ENCODE measurements around the gene HLA-DQA1. TPM values are rescaled to one million over a fixed set of nuclear protein-coding genes. Genes with fewer than 3 reads are reported as not detected.

The HLA-DQA1 gene
- total and polyA plus RNA-seq, 7 experiments from 2014 or later, result 0.59 to 43.4 (median 10.7) TPM

DNA sequence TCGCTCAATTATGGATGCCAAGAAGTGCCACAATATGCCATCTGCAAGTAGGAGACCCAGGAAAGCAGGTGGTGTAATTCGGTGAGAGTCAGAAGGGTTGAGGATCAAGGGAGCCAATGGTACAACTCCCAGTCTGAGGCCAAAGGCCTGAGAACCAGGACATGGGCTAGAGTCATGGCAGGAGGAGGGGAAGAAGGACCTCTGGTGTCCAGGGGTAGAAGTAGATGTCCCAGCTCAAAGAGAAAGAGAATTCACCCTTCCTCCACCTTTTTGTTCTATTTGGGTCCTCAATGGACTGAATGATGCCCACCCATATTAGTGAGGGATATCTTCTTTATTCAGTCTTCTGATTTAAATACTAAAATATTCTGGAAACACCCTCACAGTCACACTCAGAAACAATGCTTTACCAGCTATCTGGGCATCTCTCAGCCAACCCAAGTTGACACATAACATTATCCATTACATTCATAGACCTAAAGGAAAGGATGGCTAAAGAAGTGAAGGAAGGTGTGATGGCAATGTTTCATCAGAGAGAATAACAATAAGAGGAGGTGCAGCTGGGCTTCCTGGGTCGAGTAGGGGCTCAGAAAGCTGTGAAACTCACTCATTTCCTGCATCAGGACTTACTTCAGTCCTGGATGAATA, 21.2 kb upstream of the HLA-DQA1 start:
- Mint-ChIP-seq H3K4me3 (no peak overlapping the region), H3K27ac (no peak overlapping the region), H3K4me1 (peaks cover 0 to 14% (median 3%) of the 10 kb centered on the region in 7 donors), H3K27me3 (peaks cover 0 to 6% (median 0%) of the 10 kb centered on the region in 5 donors), H3K36me3 (peaks cover 0 to 31% (median 4%) of the 10 kb centered on the region in 5 donors), H3K9me3 (peaks cover 0 to 25% (median 8%) of the 10 kb centered on the region in 11 donors)
- Histone ChIP-seq H3K36me3 (ENCODE audit: control insufficient read depth in 2 of 3, insufficient read depth in 3 of 3, low read length in 3 of 3) (no peaks in the 10 kb centered on the region), H3K27ac (ENCODE audit: low read depth, low read length) (no peak overlapping the region), H3K9me3 (ENCODE audit: control insufficient read depth in 2 of 3, low read length in 3 of 3) (no peaks in the 10 kb centered on the region), H3K4me3 (ENCODE audit: low read length) (no peak overlapping the region), H3K27me3 (ENCODE audit: control insufficient read depth in 2 of 2, insufficient read depth in 2 of 2, low read length in 2 of 2) (no peaks in the 10 kb centered on the region), H3K4me1 (ENCODE audit: control insufficient read depth in 2 of 2, insufficient read depth in 2 of 2, low read length in 2 of 2) (no peaks in the 10 kb centered on the region)
- CTCF ChIA-PET, result no interaction called here
- ATAC-seq (no peak), DNase-seq (no peak)
- POLR2A ChIA-PET, result interaction anchor here (0.5 kb wide), 1 partner anchor 39 kb away, joined by 3 read pairs; no protein-coding TSS in a partner anchor
- intact Hi-C loops (cut with micrococcal nuclease), result no loop called here

DNA sequence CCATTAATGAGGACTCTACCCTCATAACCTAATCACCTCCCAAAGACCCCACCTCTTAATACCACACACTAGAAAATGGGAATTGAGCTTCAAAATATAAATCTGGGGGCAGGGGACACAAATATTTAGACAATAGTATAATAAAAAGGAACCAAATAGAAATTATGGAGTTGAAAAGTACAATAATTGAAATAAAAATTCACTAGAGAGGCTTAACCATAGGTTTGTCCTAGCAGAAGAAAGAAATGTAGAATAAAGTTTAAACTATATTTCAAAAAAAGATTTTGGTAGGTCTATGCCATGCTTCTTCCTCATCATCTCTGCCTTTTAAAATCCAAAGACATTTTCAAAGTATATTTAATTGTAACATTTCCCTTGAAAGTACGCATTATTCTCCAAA, 19.5 kb upstream of the HLA-DQA1 start:
- Mint-ChIP-seq H3K27me3 (peaks cover 0 to 2% (median 0%) of the 10 kb centered on the region in 5 donors), H3K4me1 (peaks cover 5 to 28% (median 19%) of the 10 kb centered on the region in 7 donors), H3K9me3 (peaks cover 0 to 25% (median 8%) of the 10 kb centered on the region in 11 donors), H3K4me3 (no peak overlapping the region), H3K36me3 (peaks cover 0 to 32% (median 4%) of the 10 kb centered on the region in 5 donors), H3K27ac (no peak overlapping the region)
- Histone ChIP-seq H3K36me3 (ENCODE audit: control insufficient read depth in 2 of 3, insufficient read depth in 3 of 3, low read length in 3 of 3) (no peaks in the 10 kb centered on the region), H3K4me3 (ENCODE audit: low read length) (no peak overlapping the region), H3K4me1 (ENCODE audit: control insufficient read depth in 2 of 2, insufficient read depth in 2 of 2, low read length in 2 of 2) (peaks cover 7 to 11% of the 10 kb centered on the region in 2 donors), H3K27ac (ENCODE audit: low read depth, low read length) (no peak overlapping the region), H3K9me3 (ENCODE audit: control insufficient read depth in 2 of 3, low read length in 3 of 3) (no peaks in the 10 kb centered on the region), H3K27me3 (ENCODE audit: control insufficient read depth in 2 of 2, insufficient read depth in 2 of 2, low read length in 2 of 2) (no peaks in the 10 kb centered on the region)
- POLR2A ChIA-PET, result no interaction called here
- DNase-seq (no peak), ATAC-seq (no peak)
- CTCF ChIA-PET, result interaction anchor here (0.6 kb wide), 1 partner anchor 479 kb away, joined by 4 read pairs; no protein-coding TSS in a partner anchor
- intact Hi-C loops (cut with micrococcal nuclease), result no loop called here

DNA sequence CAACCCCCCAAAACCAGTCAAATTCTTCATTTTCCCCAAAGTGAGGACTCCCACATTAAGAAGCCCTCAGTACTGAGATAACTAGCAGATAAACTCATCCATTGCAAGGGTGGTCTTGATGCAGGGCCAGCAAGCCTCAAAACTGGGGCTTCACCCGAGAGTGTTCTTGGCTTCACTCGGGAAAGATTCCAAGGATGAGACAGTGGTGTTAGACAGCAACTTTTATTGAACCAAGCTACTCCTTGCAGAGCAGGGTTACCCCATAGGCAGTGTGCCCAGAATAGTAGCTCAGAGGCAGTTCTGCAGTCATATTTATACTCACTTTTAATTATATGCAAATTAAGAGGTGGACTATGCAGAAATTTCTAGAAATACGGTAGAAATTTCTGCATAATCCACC, 15.8 kb upstream of the HLA-DQA1 start:
- Mint-ChIP-seq H3K27ac (peak overlapping the region in 2 of 9 donors; percentile 40 to 88), H3K27me3 (peaks cover 0 to 2% (median 0%) of the 10 kb centered on the region in 5 donors), H3K4me3 (peak overlapping the region in 1 of 10 donors; percentile 20), H3K36me3 (peaks cover 0 to 24% (median 4%) of the 10 kb centered on the region in 5 donors), H3K4me1 (peaks cover 22 to 52% (median 43%) of the 10 kb centered on the region in 7 donors), H3K9me3 (peaks cover 0 to 23% (median 8%) of the 10 kb centered on the region in 11 donors)
- intact Hi-C loops (cut with micrococcal nuclease), result no loop called here
- H3K4me1 ChIP-seq (ENCODE audit: control insufficient read depth in 2 of 2, insufficient read depth in 2 of 2, low read length in 2 of 2), result peaks cover 25 to 29% of the 10 kb centered on the region in 2 donors
- POLR2A ChIA-PET, result interaction anchor here (0.9 kb wide), 1 partner anchor 11 kb away, joined by 3 read pairs; no protein-coding TSS in a partner anchor
- H3K9me3 ChIP-seq (ENCODE audit: control insufficient read depth in 2 of 3, low read length in 3 of 3), result no peaks in the 10 kb centered on the region
- no peak overlapping the region for H3K27ac ChIP-seq (ENCODE audit: low read depth, low read length)
- ATAC-seq (no peak), DNase-seq (no peak)
- H3K4me3 ChIP-seq (ENCODE audit: low read length), result no peak overlapping the region
- no peaks in the 10 kb centered on the region for H3K36me3 ChIP-seq (ENCODE audit: control insufficient read depth in 2 of 3, insufficient read depth in 3 of 3, low read length in 3 of 3)
- CTCF ChIA-PET, result interaction anchor here (0.6 to 1.9 kb wide), 5 partner anchors 65 to 234 kb away, joined by 3 to 6 read pairs (median 5); no protein-coding TSS in a partner anchor
- no peaks in the 10 kb centered on the region for H3K27me3 ChIP-seq (ENCODE audit: control insufficient read depth in 2 of 2, insufficient read depth in 2 of 2, low read length in 2 of 2)

DNA sequence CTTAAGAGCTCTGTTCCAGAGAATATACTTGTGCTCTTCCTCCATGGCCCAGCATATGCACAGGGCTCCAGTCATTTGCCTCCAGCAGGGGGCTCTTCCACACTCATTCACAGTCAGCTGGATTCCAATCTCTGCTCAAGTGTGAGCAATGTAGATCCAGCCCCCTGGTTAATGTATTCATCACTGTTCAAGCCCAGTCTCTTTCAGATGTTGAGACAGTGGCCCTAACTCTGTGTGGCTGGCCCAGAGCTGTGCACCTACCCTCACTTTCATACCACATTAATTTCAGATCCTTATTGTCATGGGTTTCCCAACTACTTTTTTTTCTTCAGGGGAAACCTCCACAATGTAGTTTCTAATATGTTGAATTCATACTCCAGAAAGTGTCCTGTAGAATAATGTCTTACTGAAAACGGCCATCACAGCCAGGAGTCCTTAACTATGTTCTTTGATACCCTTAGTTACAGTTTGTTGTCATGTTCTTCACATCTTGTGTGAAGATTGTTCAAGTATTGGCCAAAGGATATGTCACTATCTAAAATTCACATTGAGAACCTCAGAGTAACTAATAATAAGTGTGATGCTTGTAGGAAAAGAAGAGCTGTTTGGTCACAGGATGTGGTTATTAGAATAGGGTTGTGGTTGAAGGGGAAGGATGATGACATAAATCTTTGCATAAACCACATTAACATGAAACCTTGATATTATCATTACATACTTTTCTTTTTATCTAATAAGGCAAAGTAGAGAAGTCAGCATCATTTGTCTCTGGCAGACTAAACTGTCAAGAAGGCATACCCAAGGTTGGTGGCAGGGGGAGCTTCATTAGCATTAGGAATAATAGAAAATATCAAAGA, 14.4 kb upstream of the HLA-DQA1 start:
- DNase-seq, result peak in 8 of 9 donors; percentile 26 to 90 (median 74)
- Histone ChIP-seq H3K9me3 (ENCODE audit: control insufficient read depth in 2 of 3, low read length in 3 of 3) (no peaks in the 10 kb centered on the region), H3K27me3 (ENCODE audit: control insufficient read depth in 2 of 2, insufficient read depth in 2 of 2, low read length in 2 of 2) (no peaks in the 10 kb centered on the region), H3K36me3 (ENCODE audit: control insufficient read depth in 2 of 3, insufficient read depth in 3 of 3, low read length in 3 of 3) (no peaks in the 10 kb centered on the region), H3K4me3 (ENCODE audit: low read length) (peak overlapping the region; percentile 5), H3K4me1 (ENCODE audit: control insufficient read depth in 2 of 2, insufficient read depth in 2 of 2, low read length in 2 of 2) (peaks cover 29 to 31% of the 10 kb centered on the region in 2 donors), H3K27ac (ENCODE audit: low read depth, low read length) (peak overlapping the region; percentile 67)
- H3K27ac Mint-ChIP-seq, result peak overlapping the region; percentile 62 to 97 (median 88)
- CTCF ChIA-PET, result interaction anchor here (0.7 to 1.9 kb wide), 8 partner anchors 63 to 171 kb away, joined by 3 to 6 read pairs (median 4); no protein-coding TSS in a partner anchor
- H3K9me3 Mint-ChIP-seq, result peaks cover 0 to 11% (median 3%) of the 10 kb centered on the region in 11 donors
- peaks cover 22 to 60% (median 46%) of the 10 kb centered on the region in 7 donors for H3K4me1 Mint-ChIP-seq
- peak overlapping the region in 9 of 10 donors; percentile 14 to 86 (median 72) for H3K4me3 Mint-ChIP-seq
- peaks cover 0 to 18% (median 4%) of the 10 kb centered on the region in 5 donors for H3K36me3 Mint-ChIP-seq
- peak; percentile 87 for ATAC-seq
- intact Hi-C loops (cut with micrococcal nuclease), result loop anchor here (1.0 to 2.0 kb wide), 9 partner anchors 12 to 246 kb away; no protein-coding TSS in a partner anchor
- POLR2A ChIA-PET, result interaction anchor here (0.7 to 1.5 kb wide), 3 partner anchors 222 to 349 kb away, joined by 3 to 4 read pairs (median 3); partner anchors contain the start of gene PSMB8
- H3K27me3 Mint-ChIP-seq, result no peaks in the 10 kb centered on the region

DNA sequence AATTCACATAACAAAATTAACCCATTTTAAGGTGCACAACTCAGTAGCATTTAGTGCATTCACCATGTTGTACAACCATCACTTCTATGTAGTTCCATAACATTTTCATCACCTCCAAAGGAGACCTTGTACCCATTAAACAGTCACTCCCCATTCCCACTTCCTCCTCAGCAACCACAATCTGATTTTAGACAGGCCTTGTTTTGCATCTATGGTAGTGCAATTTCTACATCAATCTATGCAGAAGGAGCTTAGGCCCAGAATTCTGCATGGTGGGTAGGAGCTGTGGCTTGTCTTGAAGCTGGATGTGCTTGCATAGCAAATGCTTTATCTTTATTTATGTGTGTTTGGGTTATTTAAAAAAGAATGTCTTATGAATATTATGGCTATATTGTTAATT, 13.5 kb upstream of the HLA-DQA1 start:
- ChIA-PET POLR2A (no interaction called here), CTCF (interaction anchor here (0.5 to 1.0 kb wide), 2 partner anchors 32 to 64 kb away, joined by 3 read pairs; no protein-coding TSS in a partner anchor)
- H3K4me3 Mint-ChIP-seq, result peak overlapping the region in 7 of 10 donors; percentile 14 to 79 (median 72)
- peaks cover 29 to 32% of the 10 kb centered on the region in 2 donors for H3K4me1 ChIP-seq (ENCODE audit: control insufficient read depth in 2 of 2, insufficient read depth in 2 of 2, low read length in 2 of 2)
- H3K4me3 ChIP-seq (ENCODE audit: low read length), result no peak overlapping the region
- no peaks in the 10 kb centered on the region for H3K27me3 ChIP-seq (ENCODE audit: control insufficient read depth in 2 of 2, insufficient read depth in 2 of 2, low read length in 2 of 2)
- H3K4me1 Mint-ChIP-seq, result peaks cover 22 to 65% (median 50%) of the 10 kb centered on the region in 7 donors
- H3K36me3 Mint-ChIP-seq, result peaks cover 0 to 13% (median 0%) of the 10 kb centered on the region in 5 donors
- H3K27me3 Mint-ChIP-seq, result no peaks in the 10 kb centered on the region
- intact Hi-C loops (cut with micrococcal nuclease), result loop anchor here (1.0 to 2.0 kb wide), 6 partner anchors 42 to 209 kb away; no protein-coding TSS in a partner anchor
- DNase-seq (peak in 3 of 9 donors; percentile 6 to 23 (median 18)), ATAC-seq (peak; percentile 3)
- peaks cover 0 to 3% (median 0%) of the 10 kb centered on the region in 11 donors for H3K9me3 Mint-ChIP-seq
- H3K36me3 ChIP-seq (ENCODE audit: control insufficient read depth in 2 of 3, insufficient read depth in 3 of 3, low read length in 3 of 3), result no peaks in the 10 kb centered on the region
- H3K27ac Mint-ChIP-seq, result peak overlapping the region in 7 of 9 donors; percentile 27 to 94 (median 88)
- peak overlapping the region; percentile 67 for H3K27ac ChIP-seq (ENCODE audit: low read depth, low read length)
- no peaks in the 10 kb centered on the region for H3K9me3 ChIP-seq (ENCODE audit: control insufficient read depth in 2 of 3, low read length in 3 of 3)

DNA sequence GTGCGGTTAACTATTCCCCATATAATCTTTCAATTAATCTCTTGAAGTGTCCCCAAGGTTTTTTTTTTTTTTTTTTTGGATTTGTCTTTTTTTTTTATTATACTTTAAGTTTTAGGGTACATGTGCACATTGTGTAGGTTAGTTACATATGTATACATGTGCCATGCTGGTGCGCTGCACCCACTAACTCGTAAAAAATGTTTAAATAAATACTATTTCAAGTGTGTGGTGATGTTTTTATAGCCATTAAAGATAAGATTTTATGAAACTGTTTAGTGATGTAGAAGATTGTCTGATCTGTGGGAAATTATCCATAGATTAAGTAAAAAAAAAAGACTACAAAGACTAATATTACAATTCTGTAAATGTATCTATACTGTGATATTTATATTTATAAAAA, 12.6 kb upstream of the HLA-DQA1 start:
- DNase-seq (no peak), ATAC-seq (no peak)
- Mint-ChIP-seq H3K27me3 (no peaks in the 10 kb centered on the region), H3K36me3 (peaks cover 0 to 10% (median 0%) of the 10 kb centered on the region in 5 donors), H3K9me3 (no peaks in the 10 kb centered on the region), H3K4me3 (peak overlapping the region in 4 of 10 donors; percentile 12 to 72 (median 38)), H3K4me1 (peaks cover 22 to 65% (median 50%) of the 10 kb centered on the region in 7 donors), H3K27ac (peak overlapping the region in 6 of 9 donors; percentile 60 to 90 (median 88))
- ChIA-PET POLR2A (no interaction called here), CTCF (interaction anchor here (1.0 kb wide), 1 partner anchor 63 kb away, joined by 3 read pairs; no protein-coding TSS in a partner anchor)
- no peak overlapping the region for H3K4me3 ChIP-seq (ENCODE audit: low read length)
- peaks cover 29 to 32% of the 10 kb centered on the region in 2 donors for H3K4me1 ChIP-seq (ENCODE audit: control insufficient read depth in 2 of 2, insufficient read depth in 2 of 2, low read length in 2 of 2)
- no peak overlapping the region for H3K27ac ChIP-seq (ENCODE audit: low read depth, low read length)
- no peaks in the 10 kb centered on the region for H3K27me3 ChIP-seq (ENCODE audit: control insufficient read depth in 2 of 2, insufficient read depth in 2 of 2, low read length in 2 of 2)
- no peaks in the 10 kb centered on the region for H3K36me3 ChIP-seq (ENCODE audit: control insufficient read depth in 2 of 3, insufficient read depth in 3 of 3, low read length in 3 of 3)
- no peaks in the 10 kb centered on the region for H3K9me3 ChIP-seq (ENCODE audit: control insufficient read depth in 2 of 3, low read length in 3 of 3)
- intact Hi-C loops (cut with micrococcal nuclease), result no loop called here
